ENCODE measurements around the gene THRB.

Gene THRB

GRCh38 chr3:24368605-24369004 is 126.0 kb downstream of the THRB start:
- in situ Hi-C loops (cut with MboI; ENCODE audit: low pct_unique_long_range_greater_than_20kb, low sequenced_read_pairs), result no loop called here
- DNase-seq, result no peak

- no peak for DNase-seq
- in situ Hi-C loops (cut with MboI; ENCODE audit: low pct_unique_long_range_greater_than_20kb, low sequenced_read_pairs), result no loop called here
These were observed 126.9 kb downstream of the THRB start for GRCh38 chr3:24367664-24368264.

DNA sequence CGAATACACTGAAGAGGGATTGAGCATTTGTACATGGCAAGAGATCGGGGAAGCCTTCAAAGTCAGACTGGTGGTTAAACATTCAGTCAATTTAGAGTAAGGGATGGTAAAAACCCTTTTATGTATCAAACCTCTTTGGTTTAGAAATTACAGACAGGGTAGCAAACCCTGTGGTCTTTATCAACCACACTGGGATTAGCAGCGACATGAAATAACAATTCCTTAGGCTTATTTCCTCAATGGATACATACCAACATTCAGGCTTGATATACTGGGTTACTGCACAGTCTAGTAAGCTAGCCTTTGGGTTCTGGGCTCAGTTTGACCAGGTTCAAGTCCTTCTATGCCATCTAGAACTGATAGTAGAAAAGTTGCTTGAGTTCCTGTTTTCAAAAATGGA is 127.4 kb downstream of the THRB start:
- no peak for DNase-seq
- in situ Hi-C loops (cut with MboI; ENCODE audit: low pct_unique_long_range_greater_than_20kb, low sequenced_read_pairs), result no loop called here

GRCh38 chr3:24365168-24365567 is 129.5 kb downstream of the THRB start:
- no peak for DNase-seq
- in situ Hi-C loops (cut with MboI; ENCODE audit: low pct_unique_long_range_greater_than_20kb, low sequenced_read_pairs), result no loop called here

GRCh38 chr3:24364359-24364758 is 130.3 kb downstream of the THRB start:
- in situ Hi-C loops (cut with MboI; ENCODE audit: low pct_unique_long_range_greater_than_20kb, low sequenced_read_pairs), result no loop called here

DNA sequence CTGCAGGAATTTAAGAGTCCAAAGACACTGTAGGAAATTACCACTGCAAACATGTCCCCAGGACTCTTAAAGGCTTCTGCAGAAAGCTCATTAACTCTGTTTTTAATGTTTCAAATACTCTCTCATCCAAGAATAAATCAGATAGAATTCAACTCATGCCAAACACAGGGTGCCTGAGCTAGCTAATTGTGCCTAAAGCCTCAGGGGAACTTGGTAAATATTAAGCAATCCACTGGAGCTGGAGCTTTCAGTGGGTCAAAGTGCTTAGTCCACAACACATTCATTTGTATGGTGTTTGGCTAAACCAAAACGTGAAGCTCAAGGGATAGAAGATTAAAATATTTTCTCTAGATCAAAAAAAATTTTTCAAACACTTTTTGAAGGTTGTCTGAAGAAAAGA is 131.4 kb downstream of the THRB start:
- DNase-seq, result no peak
- in situ Hi-C loops (cut with MboI; ENCODE audit: low pct_unique_long_range_greater_than_20kb, low sequenced_read_pairs), result no loop called here

More at GRCh38 chr3:24364359-24364758, 130.3 kb downstream of the THRB start:
- DNase-seq, result no peak

- in situ Hi-C loops (cut with MboI; ENCODE audit: low pct_unique_long_range_greater_than_20kb, low sequenced_read_pairs), result no loop called here
- DNase-seq, result no peak
These were observed 133.0 kb downstream of the THRB start for GRCh38 chr3:24361623-24362022.

- DNase-seq, result no peak
- in situ Hi-C loops (cut with MboI; ENCODE audit: low pct_unique_long_range_greater_than_20kb, low sequenced_read_pairs), result no loop called here
These were observed 133.7 kb downstream of the THRB start for GRCh38 chr3:24360957-24361356.

DNA sequence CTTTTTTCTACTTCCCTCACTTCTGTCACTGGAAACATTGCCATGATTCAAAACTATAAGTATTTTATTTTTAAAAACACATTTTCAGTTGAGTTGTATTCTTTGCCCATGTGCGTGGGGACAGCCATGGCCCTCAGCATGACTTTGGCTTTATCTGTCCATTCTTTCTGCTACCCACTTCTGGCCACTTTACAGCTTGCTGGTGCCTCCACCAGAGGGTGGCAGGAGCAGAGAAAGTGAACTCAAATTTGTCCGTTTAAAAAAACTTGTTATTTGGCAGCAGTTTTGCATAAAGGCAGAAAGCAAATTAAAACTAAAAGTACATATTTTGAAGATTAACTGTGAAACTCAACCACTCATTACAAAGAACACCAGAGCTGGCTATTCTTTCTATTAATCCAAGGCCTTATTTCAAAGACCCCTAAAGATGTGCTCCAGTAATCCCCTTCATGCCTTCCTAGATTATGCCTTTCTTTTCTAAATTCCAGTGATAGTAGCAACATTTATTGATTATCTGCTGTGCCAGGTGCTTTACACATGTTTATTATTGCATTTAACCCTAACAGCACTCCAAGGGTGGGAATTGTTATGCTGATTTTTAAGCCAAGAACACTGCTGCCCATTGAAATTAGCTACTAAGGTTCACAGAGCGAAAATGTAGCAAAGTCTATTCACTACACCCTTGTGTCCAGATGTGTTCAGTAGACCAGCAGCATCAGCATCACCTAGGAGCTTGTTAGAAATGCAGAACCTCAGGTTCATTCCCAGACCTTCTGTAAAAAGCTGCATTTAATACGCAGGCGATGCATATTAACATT is 134.8 kb downstream of the THRB start:
- DNase-seq, result no peak
- in situ Hi-C loops (cut with MboI; ENCODE audit: low pct_unique_long_range_greater_than_20kb, low sequenced_read_pairs), result no loop called here

- DNase-seq, result no peak
- in situ Hi-C loops (cut with MboI; ENCODE audit: low pct_unique_long_range_greater_than_20kb, low sequenced_read_pairs), result no loop called here
These were observed 135.5 kb downstream of the THRB start for GRCh38 chr3:24359102-24359501.

DNA sequence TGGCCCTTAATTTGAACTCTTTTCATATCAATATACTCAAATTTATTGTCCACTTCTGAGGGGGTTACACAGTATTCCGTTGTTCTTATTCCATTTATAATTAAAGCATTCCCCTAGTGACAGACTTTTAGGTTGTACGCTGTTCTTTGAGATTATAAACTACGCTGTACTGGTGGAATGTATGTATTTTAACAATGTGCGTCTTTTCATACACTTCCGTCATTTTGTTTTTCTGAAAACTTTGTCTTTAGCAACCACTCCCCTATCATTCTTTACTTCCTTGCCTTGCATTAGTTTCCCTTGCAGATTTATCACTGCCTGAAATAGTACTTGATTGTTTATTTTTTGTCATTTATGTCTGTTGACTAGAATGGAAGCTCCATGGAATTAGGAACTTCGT is 137.0 kb downstream of the THRB start:
- in situ Hi-C loops (cut with MboI; ENCODE audit: low pct_unique_long_range_greater_than_20kb, low sequenced_read_pairs), result no loop called here
- DNase-seq, result no peak

- DNase-seq, result no peak
- in situ Hi-C loops (cut with MboI; ENCODE audit: low pct_unique_long_range_greater_than_20kb, low sequenced_read_pairs), result no loop called here
These were observed 138.8 kb downstream of the THRB start for GRCh38 chr3:24355806-24356205.

DNA sequence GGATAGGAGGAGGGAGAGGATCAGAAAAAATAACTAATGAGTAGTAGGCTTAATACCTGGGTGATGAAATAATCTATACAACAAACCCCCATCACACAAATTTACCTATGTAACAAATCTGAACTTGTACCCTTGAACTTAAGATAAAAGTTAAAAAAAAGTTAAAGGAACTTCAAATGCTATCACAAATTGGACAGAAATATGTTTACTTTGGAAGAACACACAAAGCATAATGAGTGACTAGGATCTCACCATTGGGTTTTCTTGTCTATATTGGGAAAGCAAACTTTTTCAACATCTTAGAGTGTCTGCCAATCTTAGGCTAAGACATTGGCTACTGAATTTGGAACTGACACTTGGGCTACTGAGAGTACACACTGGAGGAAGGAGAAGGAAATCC is 140.4 kb downstream of the THRB start:
- in situ Hi-C loops (cut with MboI; ENCODE audit: low pct_unique_long_range_greater_than_20kb, low sequenced_read_pairs), result no loop called here
- no peak for DNase-seq

DNA sequence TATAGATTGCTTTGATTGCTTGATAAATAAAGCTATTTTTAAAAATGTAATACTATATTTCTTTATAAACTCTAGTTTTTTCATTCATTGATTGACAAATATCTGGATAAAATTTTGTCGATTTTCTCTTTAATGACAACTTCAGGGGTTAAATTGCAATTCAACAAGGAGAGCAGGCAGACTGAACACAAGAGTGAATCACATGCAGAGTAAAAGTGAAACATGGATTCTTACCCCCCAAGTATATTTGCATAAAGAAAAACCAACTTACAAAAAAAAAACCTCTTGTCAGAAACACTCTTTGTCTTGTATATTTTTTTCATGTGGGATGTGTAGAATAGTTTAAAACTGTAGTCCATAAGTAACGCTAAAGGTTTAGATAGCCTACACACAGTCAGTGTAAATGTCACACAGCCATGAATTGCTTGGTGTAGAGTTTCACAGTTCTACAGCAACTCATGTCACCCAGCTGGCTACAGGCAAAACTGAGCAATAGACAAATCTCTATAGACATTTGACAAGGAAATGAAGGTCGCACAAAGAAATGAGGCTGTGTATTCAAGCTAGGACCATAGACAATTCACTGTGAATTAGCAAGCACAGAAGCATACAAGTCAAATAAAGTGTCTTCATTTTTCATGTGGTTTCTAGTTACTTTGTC is 141.6 kb downstream of the THRB start:
- in situ Hi-C loops (cut with MboI; ENCODE audit: low pct_unique_long_range_greater_than_20kb, low sequenced_read_pairs), result no loop called here
- no peak for DNase-seq

- in situ Hi-C loops (cut with MboI; ENCODE audit: low pct_unique_long_range_greater_than_20kb, low sequenced_read_pairs), result no loop called here
- no peak for DNase-seq
These were observed 142.7 kb downstream of the THRB start for GRCh38 chr3:24351779-24352469.

DNA sequence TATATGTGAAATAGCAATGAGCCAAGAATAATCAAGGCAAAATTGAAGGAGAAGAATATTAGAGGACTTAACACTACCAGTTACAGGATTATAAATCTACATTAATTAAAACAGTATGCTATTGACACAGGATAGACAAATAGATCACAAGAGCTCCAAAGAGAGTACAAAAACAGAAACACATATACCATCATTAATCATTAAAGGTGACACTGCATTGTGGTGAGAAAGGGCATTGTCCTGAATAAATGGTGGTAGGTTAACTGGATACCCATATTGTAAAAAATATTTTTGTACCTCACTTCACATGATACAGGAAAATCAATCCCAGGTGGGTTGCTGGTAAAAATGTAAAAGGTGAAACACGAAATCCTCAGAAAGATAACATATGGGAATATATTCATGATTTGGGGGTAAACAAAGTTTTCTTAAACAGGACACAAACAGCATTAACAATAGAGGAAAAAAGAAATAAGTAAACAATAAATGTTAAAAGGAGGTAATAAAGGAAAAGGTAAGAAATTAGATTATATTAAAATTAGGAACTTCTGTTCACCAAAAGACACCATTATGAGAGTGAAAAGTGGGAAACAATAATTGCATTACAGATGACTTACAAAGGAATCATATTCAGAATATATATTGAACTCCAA is 145.2 kb downstream of the THRB start:
- in situ Hi-C loops (cut with MboI; ENCODE audit: low pct_unique_long_range_greater_than_20kb, low sequenced_read_pairs), result no loop called here
- no peak for DNase-seq

DNA sequence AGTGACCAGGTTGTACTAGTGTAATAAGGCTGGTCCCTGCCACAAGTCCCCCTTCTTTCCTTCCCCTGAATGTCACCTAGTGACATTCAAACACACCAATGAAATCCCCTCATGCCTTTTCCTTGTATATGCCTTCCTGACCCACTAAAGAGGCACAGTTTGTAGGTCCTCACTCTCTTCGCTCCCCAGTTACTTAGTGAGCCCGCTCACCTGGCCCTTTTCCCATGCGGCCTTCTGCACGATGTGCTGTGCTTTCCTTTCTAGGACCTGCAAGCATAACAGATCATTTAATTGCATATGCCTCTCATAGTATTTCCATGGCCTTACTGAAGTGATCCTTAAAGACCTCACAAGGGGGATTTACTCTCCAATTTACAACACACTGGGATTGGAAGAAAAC is 146.3 kb downstream of the THRB start:
- in situ Hi-C loops (cut with MboI; ENCODE audit: low pct_unique_long_range_greater_than_20kb, low sequenced_read_pairs), result no loop called here

GRCh38 chr3:24344784-24345439 is 149.7 kb downstream of the THRB start:
- in situ Hi-C loops (cut with MboI; ENCODE audit: low pct_unique_long_range_greater_than_20kb, low sequenced_read_pairs), result no loop called here
- DNase-seq, result no peak

More for the DNA sequence above, 146.3 kb downstream of the THRB start:
- no peak for DNase-seq
